Hepatocyte (in vitro differentiated cells): ENCODE results near the gene KASH5.

Experiments
- CTCF ChIP-seq: fragments of 200-600 bp; sonication (generic); IDR thresholded peaks from 2 replicates; pipeline ENCODE4 v1.5.1; 2016; ENCODE audit warnings: antibody characterized with exemption, mild to moderate bottlenecking; ENCODE audit not compliant: poor library complexity
- EZH2 ChIP-seq: fragments of 200-600 bp; sonication (generic); IDR thresholded peaks from 2 replicates; pipeline ENCODE4 v1.6.1; 2016; ENCODE audit warnings: antibody characterized with exemption, mild to moderate bottlenecking, borderline replicate concordance
- EZH2phosphoT487 ChIP-seq: fragments of 200-600 bp; sonication (generic); IDR thresholded peaks from one replicate; pipeline ENCODE4 v1.6.1; 2018; ENCODE audit warnings: antibody characterized with exemption, mild to moderate bottlenecking, low read depth, moderate library complexity; ENCODE audit not compliant: unreplicated experiment, severe bottlenecking

- TF ChIP-seq CTCF (no peak), EZH2phosphoT487 (no peak), EZH2 (no peak)
Measured at GRCh38 chr19:49415102-49415809, 27.2 kb downstream of the KASH5 start.
